GM23338 (cell line): ENCODE measurements around the gene CCDC183. TPM values are rescaled to one million over a fixed set of nuclear protein-coding genes. Genes with fewer than 3 reads are reported as not detected.

ENCODE experiments used
- ATAC-seq: fragments of 200-7000 bp; cut with Tn5 transposase; 3 replicates; pipeline ENCODE4 v1.9.1; 2020
- DNase-seq: peaks from one replicate; pipeline ENCODE4 v3.0.0-alpha.2; 2015; ENCODE audit warnings: low spot score
- H2AFZ ChIP-seq: fragments of 200-600 bp; sonication (generic); 2 replicates; pipeline ENCODE4 v1.8.0; 2016; ENCODE audit warnings: antibody characterized with exemption, mild to moderate bottlenecking, moderate library complexity
- H3F3A ChIP-seq: fragments of 200-600 bp; sonication (generic); replicated peaks from 2 replicates; pipeline ENCODE4 v1.8.0; 2017; ENCODE audit warnings: antibody characterized with exemption, mixed run types, low read depth
- H3K27ac ChIP-seq: fragments of 200-600 bp; sonication (generic); 2 replicates; pipeline ENCODE4 v1.6.1; 2016; ENCODE audit warnings: low read depth
- H3K27me3 ChIP-seq: fragments of 200-600 bp; sonication (generic); 2 replicates; pipeline ENCODE4 v1.8.0; 2016; ENCODE audit warnings: mild to moderate bottlenecking, mixed run types, moderate library complexity; ENCODE audit not compliant: insufficient read depth
- H3K36me3 ChIP-seq: fragments of 200-600 bp; sonication (generic); 2 replicates; pipeline ENCODE4 v1.8.0; 2016; ENCODE audit warnings: mild to moderate bottlenecking; ENCODE audit not compliant: insufficient read depth
- H3K4me1 ChIP-seq: fragments of 200-600 bp; sonication (generic); 2 replicates; pipeline ENCODE4 v1.8.0; 2016; ENCODE audit warnings: mild to moderate bottlenecking, moderate library complexity; ENCODE audit not compliant: insufficient read depth
- H3K4me2 ChIP-seq: fragments of 200-600 bp; sonication (generic); 2 replicates; pipeline ENCODE4 v1.7.1; 2017; ENCODE audit warnings: mixed run types
- H3K4me3 ChIP-seq: fragments of 200-600 bp; sonication (generic); 2 replicates; pipeline ENCODE4 v1.6.1; 2016; ENCODE audit warnings: mixed run types
- H3K79me2 ChIP-seq: fragments of 200-600 bp; sonication (generic); replicated peaks from 2 replicates; pipeline ENCODE4 v1.8.0; 2017; ENCODE audit warnings: mild to moderate bottlenecking; ENCODE audit not compliant: insufficient read depth
- H3K9me2 ChIP-seq: fragments of 200-600 bp; sonication (generic); 2 replicates; pipeline ENCODE4 v1.8.0; 2017; ENCODE audit not compliant: insufficient read depth
- H4K20me1 ChIP-seq: fragments of 200-600 bp; sonication (generic); replicated peaks from 2 replicates; pipeline ENCODE4 v1.8.0; 2017; ENCODE audit warnings: mild to moderate bottlenecking; ENCODE audit not compliant: insufficient read depth
- H3K27ac Mint-ChIP-seq: 2 replicates; pipeline ENCODE4 v1.8.0; 2020; ENCODE audit warnings: inconsistent platforms, mild to moderate bottlenecking, moderate library complexity, mixed read lengths
- H3K27me3 Mint-ChIP-seq: 3 replicates; pipeline ENCODE4 v1.8.0; 2022; ENCODE audit warnings: low read depth, mild to moderate bottlenecking, moderate library complexity, mixed read lengths, inconsistent platforms; ENCODE audit not compliant: insufficient read depth, poor library complexity
- H3K36me3 Mint-ChIP-seq: 3 replicates; pipeline ENCODE4 v1.8.0; 2021; ENCODE audit warnings: low read depth, mild to moderate bottlenecking, inconsistent platforms, moderate library complexity, mixed read lengths
- H3K4me1 Mint-ChIP-seq: 3 replicates; pipeline ENCODE4 v1.8.0; 2020; ENCODE audit warnings: mild to moderate bottlenecking, inconsistent platforms, mixed read lengths
- H3K4me3 Mint-ChIP-seq: 3 replicates; pipeline ENCODE4 v1.8.0; 2021; ENCODE audit warnings: moderate library complexity, mild to moderate bottlenecking, inconsistent platforms, mixed read lengths
- H3K9me3 Mint-ChIP-seq: 3 replicates; pipeline ENCODE4 v1.8.0; 2020; ENCODE audit warnings: moderate library complexity, mild to moderate bottlenecking, inconsistent platforms, mixed read lengths
- CREB1 ChIP-seq: fragments of 250-450 bp; sonication (Bioruptor Pico); IDR thresholded peaks from 2 replicates; pipeline ENCODE4 v1.5.0; 2020; ENCODE audit warnings: low read depth, mild to moderate bottlenecking, moderate library complexity
- CTCF ChIP-seq, 2 experiments: fragments of 200-600 bp in 1 of 2; sonication (generic) in 1 of 2; conservative IDR thresholded peaks; 2 replicates each; pipeline versions ENCODE4 v1.5.1 to v1.6.1; 2016 to 2017; ENCODE audit warnings: antibody characterized with exemption in 2 of 2, low read depth in 2 of 2, mild to moderate bottlenecking in 2 of 2, moderate library complexity in 1 of 2
- ETS1 ChIP-seq: IDR thresholded peaks from 2 replicates; pipeline ENCODE4 v1.6.1; 2016; ENCODE audit warnings: antibody characterized with exemption
- EZH2 ChIP-seq: fragments of 200-600 bp; sonication (generic); IDR thresholded peaks from one replicate; pipeline ENCODE4 v1.8.0; 2017; ENCODE audit warnings: antibody characterized with exemption, mild to moderate bottlenecking, low read depth; ENCODE audit not compliant: unreplicated experiment
- EZH2phosphoT487 ChIP-seq: fragments of 200-600 bp; sonication (generic); IDR thresholded peaks from one replicate; pipeline ENCODE4 v1.8.1; 2018; ENCODE audit warnings: antibody characterized with exemption; ENCODE audit not compliant: unreplicated experiment
- JUNB ChIP-seq: IDR thresholded peaks from one replicate; pipeline ENCODE4 v1.6.1; 2016; ENCODE audit warnings: antibody characterized with exemption; ENCODE audit not compliant: unreplicated experiment
- NANOG ChIP-seq: IDR thresholded peaks from 2 replicates; pipeline ENCODE4 v1.6.1; 2016; ENCODE audit warnings: antibody characterized with exemption, borderline replicate concordance
- POLR2AphosphoS5 ChIP-seq: IDR thresholded peaks from 2 replicates; pipeline ENCODE4 v1.6.1; 2016; ENCODE audit warnings: antibody characterized with exemption, low read depth
- REST ChIP-seq: IDR thresholded peaks from one replicate; pipeline ENCODE4 v1.6.1; 2018; ENCODE audit warnings: antibody characterized with exemption; ENCODE audit not compliant: unreplicated experiment
- STAT1 ChIP-seq: IDR thresholded peaks from one replicate; pipeline ENCODE4 v1.6.1; 2016; ENCODE audit warnings: antibody characterized with exemption; ENCODE audit not compliant: unreplicated experiment
- ZNF114 ChIP-seq: fragments of 250-450 bp; sonication (Bioruptor Pico); IDR thresholded peaks from 2 replicates; pipeline ENCODE4 v1.5.0; 2020; ENCODE audit warnings: mild to moderate bottlenecking, moderate library complexity
- ZNF331 ChIP-seq: fragments of 250-450 bp; sonication (Bioruptor Pico); IDR thresholded peaks from 2 replicates; pipeline ENCODE4 v1.5.0; 2020; ENCODE audit warnings: low read depth, mild to moderate bottlenecking, moderate library complexity
- ZNF462 ChIP-seq: fragments of 250-450 bp; sonication (Bioruptor Pico); IDR thresholded peaks from 2 replicates; pipeline ENCODE4 v1.5.0; 2020; ENCODE audit warnings: mild to moderate bottlenecking, moderate library complexity
- polyA plus RNA-seq: library from polyadenylated mRNA; unstranded; fragments of >200 nt; fragmentation: Nextera tagmentation; extraction: Ambion mirVana; gene quantifications from 2 replicates; pipeline ENCODE4 v1.2.1, GENCODE V29; 2016
- total RNA-seq: library from RNA; depleted of rRNA; stranded (reverse); fragments of >200 nt; shearing (Covaris generic); gene quantifications from 2 replicates; pipeline ENCODE4 v1.2.3, GENCODE V29; 2014

Gene CCDC183
- total and polyA plus RNA-seq, 2 experiments from 2014 or later, result 1.1 to 1.2 TPM

- H3K9me3 Mint-ChIP-seq, result peaks cover 16% of the 10 kb centered on the region
- H3K27me3 Mint-ChIP-seq, result peaks cover 2% of the 10 kb centered on the region
- H3K36me3 Mint-ChIP-seq, result peaks cover 3% of the 10 kb centered on the region; the same call in 2 of the 3 replicates
- Histone ChIP-seq H3F3A (no peaks in the 10 kb centered on the region), H3K79me2 (no peaks in the 10 kb centered on the region), H3K27me3 (no peaks in the 10 kb centered on the region), H3K4me2 (no peak overlapping the region), H3K27ac (no peak overlapping the region), H3K9me2 (no peaks in the 10 kb centered on the region), H3K4me1 (no peaks in the 10 kb centered on the region), H2AFZ (no peak overlapping the region), H3K36me3 (no peaks in the 10 kb centered on the region), H4K20me1 (no peaks in the 10 kb centered on the region), H3K4me3 (no peak overlapping the region)
- no peak for TF ChIP-seq REST
- no peak for TF ChIP-seq JUNB
- TF ChIP-seq POLR2AphosphoS5, result no peak
- TF ChIP-seq EZH2phosphoT487, result no peak
- TF ChIP-seq STAT1, result no peak
- no peak for TF ChIP-seq ZNF331 (CRISPR knock-in tag)
- TF ChIP-seq ZNF114 (CRISPR knock-in tag), result no peak
- TF ChIP-seq NANOG, result no peak
- no peak for TF ChIP-seq CTCF (conservative IDR thresholded peaks at IDR 0.05; ENCODE audit: low read depth in 2 of 2)
- TF ChIP-seq ZNF462 (CRISPR knock-in tag), result no peak
- TF ChIP-seq ETS1, result no peak
- no peak for TF ChIP-seq EZH2
- no peak for TF ChIP-seq CREB1 (CRISPR knock-in tag)
- DNase-seq (no peak), ATAC-seq (no peak)
- H3K27ac Mint-ChIP-seq, result no peak overlapping the region
- no peak overlapping the region for H3K4me3 Mint-ChIP-seq
- H3K4me1 Mint-ChIP-seq, result no peaks in the 10 kb centered on the region
Measured at GRCh38 chr9:136748666-136749611, 47.2 kb upstream of the CCDC183 start.
